GM18511 (cell line): ENCODE results near the gene NMBR.
"Not testable (repeated sequence)": the region's sequence is repeated elsewhere in the genome, so short reads cannot be mapped to it uniquely, and the experiment has no call there.

ENCODE experiments used
- ATAC-seq: cut with Tn5 transposase; IDR thresholded peaks from one replicate; pipeline ENCODE4 v1.9.1; 2021; ENCODE audit warnings: mild to moderate bottlenecking, moderate library complexity; ENCODE audit not compliant: unreplicated experiment

The NMBR gene

DNA sequence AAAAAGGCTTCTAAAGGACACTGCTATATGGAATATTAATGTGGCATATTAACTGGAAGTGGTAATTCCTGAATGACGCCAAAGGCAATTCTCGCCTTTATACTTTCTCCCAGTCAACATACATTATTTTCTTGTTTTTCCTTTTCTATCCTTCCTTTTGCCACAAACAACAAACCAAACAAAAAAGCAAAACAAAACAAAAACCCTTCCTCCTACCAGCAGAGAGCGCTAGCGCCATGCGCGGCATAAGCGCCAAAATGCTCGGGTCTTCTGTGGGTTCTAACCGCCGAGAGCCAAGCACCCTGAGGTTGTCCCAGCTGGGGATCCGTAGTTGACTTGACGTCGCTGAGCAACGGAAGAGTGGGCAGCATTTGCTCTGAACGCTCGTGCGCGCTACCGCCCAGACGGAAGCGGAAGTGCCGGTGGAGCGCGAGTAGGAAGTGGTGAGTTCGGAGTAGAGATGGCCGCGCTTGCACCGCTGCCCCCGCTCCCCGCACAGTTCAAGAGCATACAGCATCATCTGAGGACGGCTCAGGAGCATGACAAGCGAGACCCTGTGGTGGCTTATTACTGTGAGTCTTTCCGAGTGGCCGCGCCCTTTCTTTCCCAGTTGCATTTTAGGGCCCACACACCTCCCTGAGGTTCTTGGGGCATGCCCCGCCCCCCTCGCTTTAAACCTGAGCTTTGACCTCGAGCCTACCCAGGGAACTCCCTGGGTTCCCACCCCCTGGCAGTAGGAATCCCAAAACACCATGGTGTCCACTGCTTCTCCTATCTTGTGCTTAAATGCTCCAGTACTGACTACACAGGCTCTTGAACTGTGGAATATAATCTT lies at the start of gene NMBR, which contains the start of gene VTA1:
Gene NMBR (minus strand): TSS at position 295 of the 835 bp plus-strand sequence. CDS start 58,464 bp downstream, outside the sequence.
Gene VTA1 (plus strand): TSS at position 436 of the 835 bp plus-strand sequence. CDS start 25 bp downstream, at position 461.
- ATAC-seq, result peak; percentile 100

DNA sequence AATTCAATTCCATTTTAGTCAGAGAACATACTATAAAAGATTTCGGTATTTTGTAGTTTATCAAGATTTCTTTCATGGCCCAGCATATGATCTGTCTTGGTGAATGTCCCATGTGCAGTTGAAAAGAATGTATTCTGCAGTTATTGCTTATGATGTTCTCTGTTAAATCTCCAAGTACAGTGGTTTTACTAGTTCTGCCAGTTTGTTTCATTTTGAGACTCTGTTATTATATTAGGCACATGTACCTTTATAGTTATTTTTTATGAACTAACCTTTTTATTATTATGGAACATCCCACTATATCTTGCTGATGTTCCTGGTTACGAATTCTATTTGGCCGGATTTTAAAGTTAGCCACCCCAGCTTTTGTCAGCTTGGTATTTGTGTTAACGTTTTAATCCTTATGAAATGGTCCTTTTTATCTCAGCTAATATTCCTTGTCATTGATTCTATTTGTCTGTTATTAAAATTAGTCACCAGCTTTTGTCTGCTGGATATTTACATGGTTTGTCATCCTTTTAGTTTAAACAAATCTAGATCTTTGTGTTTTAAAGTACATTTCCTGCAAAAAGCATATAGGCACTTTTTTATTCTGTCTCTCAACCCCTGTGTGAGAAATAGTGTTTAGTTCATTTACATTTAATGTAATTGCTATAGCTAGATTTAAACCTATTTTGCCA lies 49.1 kb upstream of the NMBR start:
- no peak for ATAC-seq

DNA sequence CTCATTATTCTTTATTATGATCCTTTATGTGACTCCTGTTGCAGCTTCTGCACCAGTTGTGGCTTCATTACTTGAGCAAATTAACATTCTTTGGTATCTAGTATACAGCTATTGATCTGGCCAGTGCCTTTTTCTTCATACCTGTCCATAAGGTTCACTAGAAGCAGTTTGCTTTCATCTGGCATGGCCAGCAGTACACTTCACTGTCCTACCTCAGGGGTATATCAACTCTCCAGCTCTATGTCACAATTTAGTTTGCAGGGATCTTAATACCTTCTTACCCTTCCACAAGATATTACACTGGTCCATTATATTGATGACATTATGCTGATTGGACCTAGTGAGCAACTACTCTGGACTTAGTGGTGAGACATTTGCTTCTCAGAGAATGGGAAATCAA lies 46.7 kb upstream of the NMBR start:
- ATAC-seq, result no peak

DNA sequence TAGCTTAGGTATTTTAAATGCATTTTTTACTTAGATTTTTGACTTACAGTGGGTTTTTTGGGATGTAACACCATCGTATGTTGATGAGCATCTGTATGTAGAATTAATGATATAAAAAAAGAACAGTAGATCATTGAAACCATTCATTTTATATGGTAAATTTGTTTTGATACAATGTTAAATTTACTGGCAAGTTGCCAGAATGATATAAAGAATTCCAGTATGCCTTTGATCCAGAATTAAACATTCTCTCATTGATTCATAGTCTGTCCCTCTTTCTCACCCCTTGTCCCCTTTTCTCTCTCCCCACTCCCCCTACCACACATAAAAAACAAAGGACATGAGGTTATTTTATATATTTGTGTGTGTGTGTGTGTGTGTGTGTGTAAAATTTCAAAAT lies 45.4 kb upstream of the NMBR start:
- no peak for ATAC-seq

DNA sequence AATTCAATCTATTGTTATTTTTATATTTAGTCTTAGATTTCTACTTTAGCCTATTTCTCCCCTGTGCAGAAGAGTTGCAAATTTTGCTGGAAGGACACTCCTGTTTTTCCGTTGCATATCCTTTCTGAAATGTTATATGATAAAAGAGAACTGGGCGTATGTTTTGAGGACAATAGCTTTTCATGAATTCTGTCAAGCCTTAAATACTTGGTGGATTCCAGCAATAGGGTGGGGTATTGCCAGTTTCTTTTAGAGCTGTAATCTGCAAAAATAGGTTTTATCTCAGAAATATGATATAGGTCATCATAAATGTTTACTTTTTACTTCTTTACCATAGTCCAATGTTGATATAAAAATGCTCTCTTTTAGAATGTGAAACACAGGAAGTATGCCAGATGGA lies 42.1 kb upstream of the NMBR start:
- no peak for ATAC-seq

DNA sequence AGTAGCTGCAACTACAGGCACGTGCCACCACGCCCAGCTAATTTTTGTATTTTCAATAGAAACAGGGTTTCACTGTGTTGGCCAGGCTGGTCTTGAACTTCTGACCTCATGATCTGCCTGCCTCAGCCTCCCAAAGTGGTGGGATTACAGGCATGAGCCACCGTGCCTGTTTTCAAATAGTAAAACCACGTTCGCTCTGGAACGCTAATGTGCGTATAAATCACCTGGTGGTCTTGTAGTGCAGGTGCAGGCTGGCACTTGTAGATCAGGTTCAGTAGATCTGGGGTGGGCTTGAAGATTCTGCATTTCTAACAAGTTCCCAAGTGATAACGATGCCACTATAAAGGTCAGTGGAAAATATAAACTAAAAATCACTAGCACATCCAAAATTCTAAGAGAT lies 41.4 kb upstream of the NMBR start:
- ATAC-seq, result not testable (repeated sequence)

DNA sequence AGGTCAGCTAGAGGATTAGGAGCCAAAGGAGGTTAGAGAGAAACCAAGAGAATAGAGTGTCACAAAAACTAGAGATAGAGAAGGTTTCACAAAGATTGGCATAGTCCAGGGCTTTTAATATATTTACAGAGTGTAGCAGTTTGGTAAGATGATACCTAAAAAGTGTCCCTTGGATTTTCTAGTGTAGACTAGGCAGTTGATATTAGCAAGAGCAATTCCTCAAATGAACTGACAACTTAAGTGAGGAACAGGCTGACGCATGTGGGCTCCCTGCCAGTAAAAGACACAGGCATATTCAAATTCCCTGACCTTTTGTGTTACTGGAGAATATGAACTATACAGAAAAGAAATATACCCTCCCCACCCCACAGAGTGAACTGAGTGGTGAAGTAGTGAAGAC lies 40.3 kb upstream of the NMBR start:
- no peak for ATAC-seq

DNA sequence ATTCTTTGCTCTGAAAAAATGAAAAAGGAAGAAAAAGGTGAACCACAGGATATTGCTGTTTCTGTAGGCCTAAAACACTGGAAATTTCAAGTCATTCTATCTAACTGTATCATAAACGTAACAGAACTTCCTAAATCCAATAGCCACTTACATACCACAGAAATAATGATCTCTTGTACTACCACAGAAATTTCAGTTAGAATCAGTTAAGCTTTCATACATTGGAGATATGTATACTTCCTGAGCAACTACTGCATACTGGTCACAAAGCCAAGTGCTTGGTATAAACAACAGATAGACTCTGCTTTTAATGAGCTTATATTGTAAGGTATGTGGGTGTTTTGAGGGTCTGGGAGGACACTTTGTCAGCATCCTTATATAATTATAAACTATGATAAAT lies 38.7 kb upstream of the NMBR start:
- no peak for ATAC-seq

DNA sequence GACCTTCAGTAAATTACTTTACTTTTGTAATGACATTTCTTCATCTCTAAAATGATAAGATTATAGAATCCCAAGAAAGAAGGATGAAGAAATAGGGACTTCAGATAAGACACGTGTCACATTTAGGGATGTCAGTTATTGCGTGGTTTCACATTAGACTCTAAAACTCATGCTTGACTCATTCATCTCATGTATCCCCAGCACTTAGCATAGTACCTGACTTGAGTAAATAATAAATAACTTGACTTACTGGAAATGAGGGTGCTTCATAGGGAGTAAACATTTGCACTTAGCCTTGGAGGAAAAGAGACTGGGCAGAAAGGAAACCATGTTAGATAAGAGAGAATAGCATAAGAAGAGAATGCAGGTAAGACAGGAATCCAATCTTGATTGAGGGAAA lies 37.4 kb upstream of the NMBR start:
- ATAC-seq, result no peak

DNA sequence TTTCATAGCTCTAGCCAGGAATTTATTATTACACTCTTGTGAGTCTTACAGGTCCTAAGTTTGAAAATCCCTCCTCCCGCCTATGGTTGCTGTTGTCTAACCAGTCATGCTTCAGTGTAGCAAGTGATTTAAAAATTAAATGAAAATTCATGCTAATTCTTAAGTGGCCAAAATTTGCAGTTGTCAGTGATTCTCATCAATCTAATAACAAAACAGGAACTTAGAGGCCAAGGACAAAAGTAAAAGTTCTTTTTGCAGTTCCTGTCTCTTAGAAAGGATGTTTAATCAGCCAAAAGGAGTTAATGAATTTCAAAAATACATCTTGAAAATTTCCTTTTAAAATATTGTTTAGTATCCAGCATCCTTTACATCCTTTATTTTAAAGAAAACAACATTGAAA lies 36.4 kb upstream of the NMBR start:
- ATAC-seq, result no peak

DNA sequence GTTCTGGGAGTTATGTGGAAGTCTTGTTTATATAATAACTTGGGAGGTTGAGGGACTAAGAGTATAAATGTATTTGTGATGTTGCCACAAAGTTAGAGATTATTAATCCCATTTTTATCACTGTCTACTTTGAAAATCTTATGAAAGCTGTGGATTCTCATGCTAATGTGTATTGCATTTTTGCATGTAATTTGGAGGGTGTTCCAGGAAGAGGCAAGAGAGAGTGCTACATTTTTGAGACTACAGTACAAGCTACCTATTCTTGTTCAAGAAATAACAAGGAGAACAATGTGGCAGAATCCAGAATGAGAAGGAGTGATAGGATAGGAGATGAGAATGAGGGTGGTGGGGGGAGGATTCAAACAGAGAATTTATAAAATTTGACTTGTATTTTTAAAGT lies 35.1 kb upstream of the NMBR start:
- ATAC-seq, result no peak

DNA sequence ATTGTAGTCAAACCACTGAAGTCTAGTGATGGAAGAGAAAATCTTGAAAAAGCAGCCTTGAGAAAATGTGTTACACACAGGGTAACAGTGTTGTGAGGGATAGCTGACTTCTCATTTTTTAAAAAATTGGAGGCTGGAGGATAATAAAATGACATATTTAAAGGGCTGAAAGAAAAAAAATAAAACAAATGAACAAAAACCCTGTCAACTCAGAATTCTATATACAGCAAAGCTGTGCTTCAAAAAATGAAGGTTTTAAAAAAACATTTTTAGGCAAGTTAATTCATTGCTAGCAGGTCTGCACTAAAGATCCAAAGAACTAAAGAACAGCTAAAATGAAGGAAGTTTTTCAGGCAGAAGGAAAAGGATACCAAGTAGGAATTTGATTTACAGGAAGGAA lies 31.2 kb upstream of the NMBR start:
- ATAC-seq, result no peak

DNA sequence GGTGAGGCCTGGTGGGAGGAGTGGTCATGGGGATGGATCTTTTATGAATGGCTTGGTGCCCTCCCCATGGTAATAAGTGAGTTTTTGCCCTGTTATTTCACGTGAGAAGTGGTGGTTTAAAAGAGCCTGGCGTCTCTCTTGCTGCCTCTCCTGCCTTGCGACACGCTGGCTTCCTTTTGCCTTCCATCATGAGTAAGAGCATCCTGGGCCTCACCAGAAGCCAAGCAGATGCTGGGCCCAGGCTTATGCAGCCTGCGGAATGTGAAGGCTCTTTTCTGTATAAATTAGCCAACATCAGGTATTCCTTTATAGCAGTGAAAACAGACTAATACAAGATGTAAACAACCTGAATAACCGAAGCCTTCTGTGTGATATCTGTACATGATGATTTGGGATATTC lies 27.8 kb upstream of the NMBR start:
- ATAC-seq, result no peak

DNA sequence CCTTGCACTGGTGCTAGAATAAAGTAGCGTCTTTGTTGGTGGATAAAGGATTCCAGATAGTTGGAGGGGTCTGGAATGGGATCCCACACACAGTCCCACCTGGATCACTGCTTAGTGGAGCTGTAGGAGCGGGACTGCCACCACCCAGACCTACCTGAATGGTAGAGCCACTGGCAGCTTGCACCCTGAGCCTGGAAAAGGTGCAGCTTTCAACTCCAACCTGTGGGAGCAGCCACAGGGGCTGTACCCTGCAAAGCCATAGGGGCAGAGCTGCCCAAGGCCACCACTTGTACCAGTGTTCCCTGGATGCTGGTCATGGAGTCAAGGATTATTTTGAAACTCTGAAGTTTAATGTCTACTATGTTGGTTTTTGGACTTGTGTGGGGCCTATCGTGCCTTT lies 27.1 kb upstream of the NMBR start:
- ATAC-seq, result no peak

DNA sequence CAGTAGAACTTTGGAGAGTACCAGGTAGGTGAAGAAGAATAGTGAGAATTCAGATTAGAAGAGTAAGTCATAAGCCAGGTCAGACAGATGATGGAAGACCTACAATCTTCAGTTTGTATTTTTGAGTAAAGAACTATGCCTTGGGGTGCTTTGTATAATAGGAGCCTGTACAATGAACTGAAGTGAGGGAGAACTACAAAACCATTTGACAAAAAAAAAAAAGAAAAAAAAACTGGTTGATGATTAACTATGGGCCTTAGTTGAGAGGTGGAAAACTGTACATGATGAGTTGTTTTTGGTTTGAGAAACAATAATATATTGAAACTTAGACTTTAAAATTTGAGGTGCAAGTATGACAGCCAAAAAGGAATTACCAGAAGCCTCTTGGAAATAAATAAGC lies 25.8 kb upstream of the NMBR start:
- no peak for ATAC-seq

DNA sequence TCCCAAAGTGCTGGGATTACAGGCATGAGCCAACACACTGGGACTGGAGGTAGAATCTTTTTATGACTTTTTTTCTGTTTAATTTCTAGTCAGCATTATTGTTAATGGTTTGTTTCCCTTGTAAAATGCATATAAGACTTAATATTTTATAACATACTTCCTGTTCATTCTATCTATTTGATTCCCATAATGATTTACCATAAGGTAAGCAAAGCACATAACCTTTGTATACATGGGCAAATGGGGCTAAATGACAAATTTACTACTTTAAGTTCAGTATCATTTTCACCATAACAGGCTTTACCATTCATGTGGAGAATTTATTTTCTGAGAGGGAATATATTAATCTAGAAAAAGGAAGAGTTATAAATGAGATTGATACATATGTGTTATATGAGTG lies 24.4 kb upstream of the NMBR start:
- ATAC-seq, result no peak

DNA sequence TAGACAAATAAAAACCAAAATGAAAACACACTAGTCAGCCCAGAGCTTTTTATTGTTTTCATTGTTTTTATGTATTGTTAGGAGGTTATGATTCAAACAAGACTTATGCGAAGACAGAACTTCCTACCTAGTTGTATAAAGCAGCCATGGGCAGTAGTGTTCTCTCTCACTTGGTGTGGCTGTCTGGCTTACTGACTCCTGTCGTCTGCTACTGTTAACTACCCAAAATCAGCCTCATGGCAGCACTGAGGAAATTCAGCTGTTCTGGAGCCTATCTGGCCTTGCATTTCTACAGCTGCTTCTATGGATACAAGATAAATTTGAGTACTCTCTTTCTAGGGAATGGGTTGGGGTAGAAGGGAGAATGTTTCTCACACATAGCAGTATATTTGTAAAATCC lies 20.6 kb upstream of the NMBR start:
- ATAC-seq, result no peak

DNA sequence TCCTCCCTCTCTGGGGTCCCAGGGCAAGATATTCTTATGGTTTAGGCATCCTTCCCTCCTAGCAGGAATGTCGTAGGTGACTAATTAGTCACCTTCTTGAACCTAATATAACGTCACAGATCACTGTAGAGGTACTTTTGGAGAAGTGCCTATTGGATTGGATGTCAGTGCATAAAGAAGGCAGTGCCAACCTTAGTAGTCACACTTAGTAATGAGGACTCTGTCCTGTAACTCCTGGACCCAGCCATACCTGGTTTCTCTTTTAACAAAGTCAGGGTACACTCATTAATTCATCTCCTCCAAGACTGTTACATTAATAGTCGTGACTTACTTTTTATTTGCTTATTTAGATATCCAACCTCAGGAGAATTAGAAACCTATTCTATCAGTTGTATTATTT lies 20.1 kb upstream of the NMBR start:
- ATAC-seq, result no peak

DNA sequence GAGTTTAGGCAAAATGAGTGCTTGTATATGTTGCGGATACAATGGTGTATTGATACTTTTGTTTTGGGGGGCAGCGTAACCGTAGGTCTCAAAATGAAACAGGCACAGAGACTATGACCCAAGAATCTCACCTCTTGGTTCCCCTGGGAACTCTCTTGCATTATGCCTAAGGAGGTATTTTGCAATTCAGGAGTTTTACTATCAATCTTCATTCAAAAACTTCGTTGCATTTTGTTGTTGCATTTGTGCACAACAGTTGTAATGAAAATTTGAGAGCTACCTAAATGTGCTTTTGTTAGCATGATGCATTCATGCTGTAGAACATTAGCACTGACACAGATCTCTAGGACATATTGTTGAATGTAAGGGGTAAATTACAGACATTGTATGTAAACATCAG lies 18.3 kb upstream of the NMBR start:
- ATAC-seq, result no peak

DNA sequence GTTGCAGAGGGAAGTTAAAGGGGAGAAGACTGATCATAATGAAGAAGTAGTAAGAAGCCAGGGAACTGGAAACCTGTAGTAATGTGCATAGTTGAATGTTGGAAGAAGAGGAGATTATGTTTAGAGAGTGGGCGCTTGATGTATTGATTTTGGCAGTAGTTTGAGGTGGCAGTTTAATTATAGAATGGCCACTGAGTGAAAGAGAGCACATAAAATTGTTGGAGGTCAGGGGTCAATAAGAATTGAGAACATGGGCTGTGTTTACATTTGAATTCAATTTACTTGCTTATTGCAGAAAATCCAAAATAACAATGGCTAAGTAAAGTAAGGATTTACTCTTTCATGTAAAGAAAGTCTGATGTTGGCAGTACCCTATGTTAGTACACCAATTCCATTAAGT lies 15.9 kb upstream of the NMBR start:
- ATAC-seq, result no peak

DNA sequence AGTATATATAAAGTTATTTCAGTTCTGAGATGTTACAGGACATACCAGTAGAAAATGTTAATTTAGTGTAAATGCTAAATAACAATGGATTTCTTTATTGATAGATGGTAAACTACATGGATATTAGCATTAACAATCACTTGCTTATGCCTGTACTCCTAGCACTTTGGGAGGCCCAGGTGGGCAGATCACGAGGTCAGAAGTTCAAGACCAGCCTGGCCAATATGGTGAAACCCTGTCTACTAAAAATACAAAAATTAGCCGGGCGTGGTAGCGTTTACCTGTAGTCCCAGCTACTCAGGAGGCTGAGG lies 9.8 kb upstream of the NMBR start:
- not testable (repeated sequence) for ATAC-seq

DNA sequence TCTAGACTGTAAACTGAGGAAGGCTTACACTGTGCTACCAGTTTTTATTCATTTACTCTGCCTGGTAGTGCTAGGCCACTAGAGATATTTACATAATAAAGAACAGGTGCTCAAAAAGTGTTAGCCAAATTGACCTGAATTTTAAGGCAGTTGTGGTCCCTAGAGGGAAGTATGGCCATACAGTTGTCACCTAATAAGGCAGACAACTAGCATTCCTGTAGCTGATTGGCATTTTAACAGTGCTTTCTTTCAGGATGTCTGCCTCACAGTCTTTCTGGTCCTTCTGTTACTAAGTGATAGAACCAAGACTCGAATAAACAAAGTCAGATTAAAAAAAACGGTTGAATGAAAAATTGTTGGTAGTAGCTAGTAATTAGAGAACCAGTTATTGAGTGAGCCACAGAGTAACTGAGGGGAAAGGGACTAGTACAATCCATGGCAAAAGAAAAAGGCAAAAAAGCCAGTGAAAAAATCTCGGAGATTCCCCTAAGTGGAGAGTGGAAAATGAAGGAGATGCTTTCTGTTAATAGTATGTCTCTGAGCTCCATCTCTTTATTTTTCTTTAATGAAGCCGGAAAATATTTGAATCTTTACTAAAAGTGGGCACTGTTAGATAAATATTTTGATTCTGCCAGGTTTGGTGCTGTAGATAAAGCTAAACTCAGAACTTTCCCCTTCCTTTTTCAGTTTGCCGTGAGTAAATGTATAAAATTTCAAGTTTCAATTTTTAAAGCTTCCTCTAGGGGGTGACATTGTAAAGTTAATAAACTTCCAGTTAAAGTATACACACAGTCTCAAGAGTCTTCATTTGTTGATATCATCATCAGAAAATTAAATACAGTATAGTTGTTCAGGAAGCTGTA lies 9.2 kb upstream of the NMBR start:
- peak; percentile 72 for ATAC-seq
